NCI-H187 treated with DMSO at 0.1 percent for 48 hours (cell line): ENCODE results near the gene NRN1L.

Source experiments
- DNase-seq: peaks from one replicate; lab custom pipeline; 2025; lab: John Stamatoyannopoulos, UW

Gene NRN1L

GRCh38 chr16:67935402-67936123, 50.9 kb downstream of the NRN1L start:
- peak; percentile 77 for DNase-seq
